Neural progenitor cell (in vitro differentiated cells): ENCODE data around the gene PCDHGA9. TPM values are rescaled to one million over a fixed set of nuclear protein-coding genes. Genes with fewer than 3 reads are reported as not detected.

Source experiments
- DNase-seq: peaks from one replicate; pipeline ENCODE4 v3.0.0-alpha.2; 2016; ENCODE audit warnings: low spot score
- H2AFZ ChIP-seq: fragments of 200-600 bp; sonication (generic); replicated peaks from 2 replicates; pipeline ENCODE4 v1.6.1; 2016; ENCODE audit warnings: antibody characterized with exemption
- H3F3A ChIP-seq: fragments of 200-600 bp; sonication (generic); 2 replicates; pipeline ENCODE4 v1.6.1; 2016; ENCODE audit warnings: antibody characterized with exemption, low read depth
- H3K27ac ChIP-seq: fragments of 200-600 bp; sonication (generic); 2 replicates; pipeline ENCODE4 v1.5.1; 2016; ENCODE audit warnings: mild to moderate bottlenecking
- H3K27me3 ChIP-seq: fragments of 200-600 bp; sonication (generic); 2 replicates; pipeline ENCODE4 v1.6.1; 2016; ENCODE audit warnings: mild to moderate bottlenecking, moderate library complexity
- H3K36me3 ChIP-seq: fragments of 200-600 bp; sonication (generic); 2 replicates; pipeline ENCODE4 v1.5.1; 2016
- H3K4me1 ChIP-seq: fragments of 200-600 bp; sonication (generic); 2 replicates; pipeline ENCODE4 v1.6.1; 2016; ENCODE audit warnings: mixed run types
- H3K4me2 ChIP-seq: fragments of 200-600 bp; sonication (generic); 2 replicates; pipeline ENCODE4 v1.6.1; 2016
- H3K4me3 ChIP-seq: fragments of 200-600 bp; sonication (generic); 2 replicates; pipeline ENCODE4 v1.5.1; 2016
- H3K79me2 ChIP-seq: fragments of 200-600 bp; sonication (generic); 2 replicates; pipeline ENCODE4 v1.6.1; 2016; ENCODE audit warnings: low read depth
- H3K9ac ChIP-seq: fragments of 200-600 bp; sonication (generic); 2 replicates; pipeline ENCODE4 v1.6.1; 2016
- H3K9me3 ChIP-seq: fragments of 200-600 bp; sonication (generic); 2 replicates; pipeline ENCODE4 v1.5.1; 2016; ENCODE audit warnings: low read depth
- H4K20me1 ChIP-seq: fragments of 200-600 bp; sonication (generic); 2 replicates; pipeline ENCODE4 v1.6.1; 2016; ENCODE audit warnings: low read depth
- H3K27ac Mint-ChIP-seq: 3 replicates; pipeline ENCODE4 v1.8.0; 2021; ENCODE audit warnings: mixed read lengths
- H3K27me3 Mint-ChIP-seq: 2 replicates; pipeline ENCODE4 v1.8.0; 2022; ENCODE audit warnings: low read depth, mild to moderate bottlenecking, inconsistent platforms, moderate library complexity, mixed read lengths; ENCODE audit not compliant: insufficient read depth
- H3K36me3 Mint-ChIP-seq: 3 replicates; pipeline ENCODE4 v1.8.0; 2021; ENCODE audit warnings: mixed read lengths
- H3K4me1 Mint-ChIP-seq: 3 replicates; pipeline ENCODE4 v1.8.0; 2021; ENCODE audit warnings: mixed read lengths
- H3K4me3 Mint-ChIP-seq: 3 replicates; pipeline ENCODE4 v1.8.0; 2021; ENCODE audit warnings: mild to moderate bottlenecking, moderate library complexity, mixed read lengths
- H3K9me3 Mint-ChIP-seq: 3 replicates; pipeline ENCODE4 v1.8.0; 2020; ENCODE audit warnings: mixed read lengths
- EZH2 ChIP-seq: fragments of 200-600 bp; sonication (generic); IDR thresholded peaks from 2 replicates; pipeline ENCODE4 v1.6.1; 2017; ENCODE audit warnings: antibody characterized with exemption, mild to moderate bottlenecking, moderate library complexity
- EZH2phosphoT487 ChIP-seq: fragments of 200-600 bp; sonication (generic); IDR thresholded peaks from 2 replicates; pipeline ENCODE4 v1.6.1; 2017; ENCODE audit warnings: antibody characterized with exemption
- total RNA-seq: library from RNA; depleted of rRNA; stranded (reverse); fragments of >200 nt; gene quantifications from 2 replicates; pipeline ENCODE4 v1.2.3, GENCODE V29; 2015; ENCODE audit warnings: low replicate concordance
- TF ChIP-seq, protein P1 (sequence below): fragments of 200-600 bp; sonication (generic); IDR thresholded peaks from 2 replicates; pipeline ENCODE4 v1.5.1; 2017; ENCODE audit warnings: antibody characterized with exemption, mild to moderate bottlenecking

Gene PCDHGA9
- total RNA-seq, 1 donor from 2014 or later, result 0.97 TPM

DNA sequence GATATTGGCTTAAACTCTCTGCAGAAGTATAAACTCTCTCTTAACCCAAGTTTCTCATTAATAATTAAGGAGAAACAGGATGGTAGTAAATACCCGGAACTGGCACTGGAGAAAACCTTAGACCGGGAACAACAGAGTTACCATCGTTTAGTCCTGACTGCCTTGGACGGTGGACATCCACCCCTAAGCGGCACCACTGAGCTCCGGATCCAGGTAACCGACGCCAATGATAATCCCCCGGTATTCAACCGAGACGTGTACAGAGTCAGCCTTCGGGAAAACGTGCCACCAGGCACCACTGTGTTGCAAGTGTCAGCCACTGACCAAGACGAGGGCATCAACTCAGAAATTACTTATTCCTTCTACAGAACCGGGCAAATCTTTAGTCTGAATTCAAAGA, 4.0 kb upstream of the PCDHGA9 start:
- peaks cover 3% of the 10 kb centered on the region for H3K36me3 ChIP-seq
- H4K20me1 ChIP-seq, result no peaks in the 10 kb centered on the region
- Mint-ChIP-seq H3K4me3 (no peak overlapping the region), H3K4me1 (no peaks in the 10 kb centered on the region), H3K27me3 (no peaks in the 10 kb centered on the region), H3K27ac (no peak overlapping the region), H3K36me3 (peaks cover 6% of the 10 kb centered on the region), H3K9me3 (peaks cover 61% of the 10 kb centered on the region)
- H3K27me3 ChIP-seq, result no peaks in the 10 kb centered on the region
- TF ChIP-seq EZH2, result no peak
- TF ChIP-seq, protein P1, sequence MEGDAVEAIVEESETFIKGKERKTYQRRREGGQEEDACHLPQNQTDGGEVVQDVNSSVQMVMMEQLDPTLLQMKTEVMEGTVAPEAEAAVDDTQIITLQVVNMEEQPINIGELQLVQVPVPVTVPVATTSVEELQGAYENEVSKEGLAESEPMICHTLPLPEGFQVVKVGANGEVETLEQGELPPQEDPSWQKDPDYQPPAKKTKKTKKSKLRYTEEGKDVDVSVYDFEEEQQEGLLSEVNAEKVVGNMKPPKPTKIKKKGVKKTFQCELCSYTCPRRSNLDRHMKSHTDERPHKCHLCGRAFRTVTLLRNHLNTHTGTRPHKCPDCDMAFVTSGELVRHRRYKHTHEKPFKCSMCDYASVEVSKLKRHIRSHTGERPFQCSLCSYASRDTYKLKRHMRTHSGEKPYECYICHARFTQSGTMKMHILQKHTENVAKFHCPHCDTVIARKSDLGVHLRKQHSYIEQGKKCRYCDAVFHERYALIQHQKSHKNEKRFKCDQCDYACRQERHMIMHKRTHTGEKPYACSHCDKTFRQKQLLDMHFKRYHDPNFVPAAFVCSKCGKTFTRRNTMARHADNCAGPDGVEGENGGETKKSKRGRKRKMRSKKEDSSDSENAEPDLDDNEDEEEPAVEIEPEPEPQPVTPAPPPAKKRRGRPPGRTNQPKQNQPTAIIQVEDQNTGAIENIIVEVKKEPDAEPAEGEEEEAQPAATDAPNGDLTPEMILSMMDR, result no peak
- TF ChIP-seq EZH2phosphoT487, result no peak
- no peak overlapping the region for H3K4me2 ChIP-seq
- H3K9me3 ChIP-seq, result peaks cover 34% of the 10 kb centered on the region
- H3K79me2 ChIP-seq, result no peaks in the 10 kb centered on the region
- H3F3A ChIP-seq, result no peaks in the 10 kb centered on the region
- no peak overlapping the region for H2AFZ ChIP-seq
- no peak overlapping the region for H3K9ac ChIP-seq
- no peak for DNase-seq
- H3K27ac ChIP-seq, result no peak overlapping the region
- H3K4me3 ChIP-seq, result no peak overlapping the region
- no peaks in the 10 kb centered on the region for H3K4me1 ChIP-seq

DNA sequence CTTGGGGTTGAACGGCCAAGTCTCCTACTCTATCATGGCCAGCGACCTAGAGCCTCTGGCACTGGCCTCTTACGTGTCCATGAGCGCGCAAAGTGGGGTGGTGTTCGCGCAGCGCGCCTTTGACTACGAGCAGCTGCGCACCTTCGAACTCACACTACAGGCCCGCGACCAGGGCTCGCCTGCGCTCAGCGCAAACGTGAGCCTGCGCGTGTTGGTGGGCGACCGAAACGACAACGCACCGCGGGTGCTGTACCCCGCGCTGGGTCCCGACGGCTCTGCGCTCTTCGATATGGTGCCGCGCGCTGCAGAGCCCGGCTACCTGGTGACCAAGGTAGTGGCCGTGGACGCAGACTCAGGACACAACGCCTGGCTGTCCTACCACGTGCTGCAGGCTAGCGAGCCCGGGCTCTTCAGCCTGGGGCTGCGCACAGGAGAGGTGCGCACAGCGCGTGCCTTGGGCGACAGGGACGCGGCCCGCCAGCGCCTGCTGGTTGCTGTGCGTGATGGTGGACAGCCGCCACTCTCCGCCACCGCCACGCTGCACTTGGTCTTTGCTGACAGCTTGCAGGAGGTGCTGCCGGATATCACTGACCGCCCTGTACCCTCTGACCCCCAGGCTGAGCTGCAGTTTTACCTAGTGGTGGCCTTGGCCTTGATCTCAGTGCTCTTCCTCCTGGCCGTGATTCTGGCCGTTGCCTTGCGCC, 2.9 kb upstream of the PCDHGA9 start:
- H3K4me2 ChIP-seq, result no peak overlapping the region
- Mint-ChIP-seq H3K27ac (no peak overlapping the region), H3K9me3 (peaks cover 62% of the 10 kb centered on the region), H3K36me3 (peaks cover 5% of the 10 kb centered on the region), H3K4me1 (no peaks in the 10 kb centered on the region), H3K27me3 (no peaks in the 10 kb centered on the region), H3K4me3 (no peak overlapping the region)
- H3K9me3 ChIP-seq, result peaks cover 27% of the 10 kb centered on the region
- H3K4me3 ChIP-seq, result no peak overlapping the region
- no peaks in the 10 kb centered on the region for H3F3A ChIP-seq
- H3K27ac ChIP-seq, result no peak overlapping the region
- no peak overlapping the region for H3K9ac ChIP-seq
- H3K27me3 ChIP-seq, result no peaks in the 10 kb centered on the region
- TF ChIP-seq EZH2, result no peak
- TF ChIP-seq EZH2phosphoT487, result no peak
- TF ChIP-seq, protein P1, result no peak
- H3K4me1 ChIP-seq, result no peaks in the 10 kb centered on the region
- H2AFZ ChIP-seq, result no peak overlapping the region
- H4K20me1 ChIP-seq, result no peaks in the 10 kb centered on the region
- H3K36me3 ChIP-seq, result no peaks in the 10 kb centered on the region
- DNase-seq, result no peak
- H3K79me2 ChIP-seq, result no peaks in the 10 kb centered on the region

DNA sequence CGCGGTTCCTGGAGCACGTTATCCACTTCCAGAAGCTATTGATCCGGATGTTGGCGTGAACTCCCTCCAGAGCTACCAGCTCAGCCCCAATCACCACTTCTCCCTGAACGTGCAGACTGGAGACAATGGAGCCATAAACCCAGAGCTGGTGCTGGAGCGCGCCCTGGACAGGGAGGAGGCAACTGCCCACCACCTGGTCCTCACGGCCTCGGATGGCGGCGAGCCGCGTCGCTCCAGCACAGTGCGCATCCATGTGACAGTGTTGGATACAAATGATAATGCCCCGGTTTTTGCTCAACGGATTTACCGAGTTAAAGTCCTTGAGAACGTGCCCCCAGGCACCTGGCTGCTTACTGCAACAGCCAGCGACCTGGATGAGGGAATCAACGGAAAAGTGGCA, 809 bp downstream of the PCDHGA9 start:
- Mint-ChIP-seq H3K27ac (no peak overlapping the region), H3K9me3 (peaks cover 67% of the 10 kb centered on the region), H3K36me3 (peaks cover 18% of the 10 kb centered on the region)

More for the DNA sequence above, 809 bp downstream of the PCDHGA9 start:
- Histone ChIP-seq H3K27me3 (peaks cover 2% of the 10 kb centered on the region), H3K4me3 (no peak overlapping the region), H3K9me3 (peaks cover 16% of the 10 kb centered on the region), H3K27ac (no peak overlapping the region), H2AFZ (no peak overlapping the region), H3K4me2 (no peak overlapping the region), H3F3A (peaks cover 4% of the 10 kb centered on the region), H3K79me2 (no peaks in the 10 kb centered on the region), H3K4me1 (no peaks in the 10 kb centered on the region), H3K36me3 (no peaks in the 10 kb centered on the region), H4K20me1 (no peaks in the 10 kb centered on the region), H3K9ac (no peak overlapping the region)
- no peak for DNase-seq
- Mint-ChIP-seq H3K4me1 (peaks cover 3% of the 10 kb centered on the region), H3K4me3 (no peak overlapping the region), H3K27me3 (peaks cover 4% of the 10 kb centered on the region)
- TF ChIP-seq EZH2 (no peak), EZH2phosphoT487 (no peak)
- TF ChIP-seq, protein P1, result no peak
